T follicular helper cell (primary cell): ENCODE results near the gene KRT78.

Experiments used
- DNase-seq: peaks from one replicate; pipeline ENCODE4 v3.0.0-alpha.2; 2020; ENCODE audit warnings: low read depth

Gene KRT78

GRCh38 chr12:52825961-52826360 lies 22.8 kb downstream of the KRT78 start:
- no peak for DNase-seq

- no peak for DNase-seq
These were observed 23.9 kb downstream of the KRT78 start for GRCh38 chr12:52824741-52825410.

GRCh38 chr12:52823761-52824450 lies 24.9 kb downstream of the KRT78 start:
- DNase-seq = no peak

GRCh38 chr12:52822771-52823510 lies 25.9 kb downstream of the KRT78 start:
- DNase-seq = no peak

GRCh38 chr12:52821826-52822660 lies 26.8 kb downstream of the KRT78 start:
- DNase-seq = no peak

GRCh38 chr12:52821071-52821730 lies 27.6 kb downstream of the KRT78 start:
- DNase-seq = no peak

GRCh38 chr12:52820521-52820920 lies 28.3 kb downstream of the KRT78 start:
- DNase-seq = no peak

- DNase-seq = no peak
These were observed 28.9 kb downstream of the KRT78 start for GRCh38 chr12:52819731-52820510.

- no peak for DNase-seq
These were observed 29.8 kb downstream of the KRT78 start for GRCh38 chr12:52818887-52819420.

- no peak for DNase-seq
These were observed 30.4 kb downstream of the KRT78 start for GRCh38 chr12:52818388-52818787.

- no peak for DNase-seq
These were observed 31.0 kb downstream of the KRT78 start for GRCh38 chr12:52817699-52818238.

GRCh38 chr12:52817003-52817698 lies 31.6 kb downstream of the KRT78 start:
- DNase-seq = no peak

GRCh38 chr12:52815676-52816588 lies 32.9 kb downstream of the KRT78 start:
- DNase-seq = no peak

- no peak for DNase-seq
These were observed 33.6 kb downstream of the KRT78 start for GRCh38 chr12:52815161-52815560.

- no peak for DNase-seq
These were observed 34.1 kb downstream of the KRT78 start for GRCh38 chr12:52814710-52815155.

GRCh38 chr12:52813885-52814709 lies 34.7 kb downstream of the KRT78 start, which contains the start of gene KRT4:
TSS of gene KRT4 (minus strand) at chr12:52814116. CDS start at chr12:52814058, 58 bp downstream.
- DNase-seq = no peak

GRCh38 chr12:52813203-52813819 lies 35.5 kb downstream of the KRT78 start:
- no peak for DNase-seq
